ENCODE data around the gene ADPRM.

- TF ChIP-seq EZH2 (IDR thresholded peaks at IDR 0.05), result no peak
- TF ChIP-seq EZH2phosphoT487 (IDR thresholded peaks at IDR 0.05; ENCODE audit: borderline replicate concordance), result no peak
- no peak for TF ChIP-seq CTCF (IDR thresholded peaks at IDR 0.05 in 2 of 3, conservative IDR thresholded peaks at IDR 0.05 in 1 of 3; ENCODE audit: borderline replicate concordance in 1 of 3, insufficient read depth in 1 of 3, low read depth in 2 of 3, low read length in 2 of 3)
- TF ChIP-seq TCF7L2 (IDR thresholded peaks at IDR 0.05; ENCODE audit: borderline replicate concordance, extremely low read depth, insufficient read depth, insufficient read length), result no peak
- no peak for TF ChIP-seq MAX (IDR thresholded peaks at IDR 0.05)
- no peak for TF ChIP-seq REST (IDR thresholded peaks at IDR 0.05; ENCODE audit: low read depth)
Observed at GRCh38 chr17:10673312-10673711, 24.1 kb upstream of the ADPRM start.
